ENCODE measurements around the gene ETV6.

ETV6 gene

DNA sequence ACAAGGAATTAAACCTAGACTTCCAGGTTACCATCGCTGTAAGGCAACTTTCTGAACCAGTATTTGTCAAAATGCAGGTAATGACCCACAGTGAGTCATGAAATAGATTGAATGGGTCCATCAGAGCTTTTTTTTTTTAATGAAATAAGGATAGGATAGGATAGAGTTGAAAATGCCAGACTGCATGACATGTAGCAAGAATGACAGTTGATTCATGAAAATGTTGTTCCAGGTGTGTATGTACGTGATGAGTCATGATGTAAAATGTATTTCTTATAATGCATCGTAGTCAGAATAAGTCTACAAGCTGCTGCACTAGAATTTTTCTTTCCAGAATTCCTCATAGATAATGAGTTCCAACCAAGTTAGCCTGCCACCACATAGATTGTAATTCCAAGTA is 236.9 kb downstream of the ETV6 start:
- in situ Hi-C loops (cut with HindIII; ENCODE audit: low sequenced_read_pairs) = no loop called here
- no peak overlapping the region for H3K4me3 ChIP-seq (ENCODE audit: low read depth, low read length)
- DNase-seq (ENCODE audit: low read depth, low spot score) = no peak
- no peak for TF ChIP-seq CTCF (IDR thresholded peaks at IDR 0.05; ENCODE audit: low read depth, low read length)

GRCh38 chr12:11888029-11888428 is 238.6 kb downstream of the ETV6 start:
- in situ Hi-C loops (cut with HindIII; ENCODE audit: low sequenced_read_pairs) = no loop called here
- H3K4me3 ChIP-seq (ENCODE audit: low read depth, low read length) = no peak overlapping the region
- no peak for TF ChIP-seq CTCF (IDR thresholded peaks at IDR 0.05; ENCODE audit: low read depth, low read length)
- no peak for DNase-seq (ENCODE audit: low read depth, low spot score)

DNA sequence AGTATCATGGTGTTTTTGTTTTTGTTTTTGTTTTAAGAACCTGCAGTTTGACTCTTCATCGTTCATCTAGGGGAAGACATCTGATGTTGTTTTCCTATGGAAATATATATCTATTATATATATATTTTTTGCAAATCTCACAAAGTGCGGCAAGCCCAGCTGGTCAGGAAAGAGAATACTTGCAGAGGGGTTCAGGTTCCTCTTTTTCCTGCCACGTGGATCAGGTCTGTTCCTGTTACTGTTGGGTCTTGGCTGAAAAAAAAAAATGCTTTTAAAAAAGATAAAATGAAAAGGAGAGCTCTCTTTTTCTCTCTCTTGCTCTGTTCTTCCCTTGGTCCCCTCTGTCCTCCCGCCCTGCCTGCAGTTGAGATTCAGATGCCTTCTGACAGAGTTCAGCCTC is 241.9 kb downstream of the ETV6 start:
- DNase-seq (ENCODE audit: low read depth, low spot score) = no peak
- in situ Hi-C loops (cut with HindIII; ENCODE audit: low sequenced_read_pairs) = no loop called here
- H3K4me3 ChIP-seq (ENCODE audit: low read depth, low read length) = no peak overlapping the region
- no peak for TF ChIP-seq CTCF (IDR thresholded peaks at IDR 0.05; ENCODE audit: low read depth, low read length)

DNA sequence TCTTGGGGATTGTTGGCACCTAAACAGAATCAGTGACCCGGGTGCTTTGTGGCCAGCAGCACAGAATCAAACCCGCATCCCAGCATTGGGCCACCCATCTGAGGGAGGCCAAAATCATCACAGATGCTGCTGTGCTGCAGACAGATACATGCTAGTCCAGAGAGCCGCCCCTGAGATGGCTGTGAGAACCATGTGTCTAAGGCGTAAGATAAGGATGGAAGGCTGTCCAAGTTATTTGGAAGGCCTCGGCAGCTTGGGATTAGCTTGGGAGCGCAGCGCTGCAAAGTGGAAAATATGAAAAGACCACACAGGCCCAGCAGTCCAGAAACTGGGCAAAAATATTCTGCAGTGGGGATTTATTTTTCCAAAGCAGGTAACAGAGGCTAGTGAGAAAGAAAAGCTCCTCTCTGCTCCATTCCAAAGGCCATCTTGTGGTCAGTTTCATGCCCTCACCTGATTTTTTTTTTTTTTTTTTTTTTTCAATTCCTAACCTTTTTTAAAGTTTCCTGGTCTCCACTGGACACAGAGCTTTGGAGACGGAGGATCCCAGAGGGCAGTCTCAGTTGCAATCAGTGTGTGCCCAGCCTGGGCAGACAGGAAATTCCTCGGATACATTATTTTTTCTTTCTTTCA is 242.4 kb downstream of the ETV6 start:
- peak; percentile 23 for TF ChIP-seq CTCF (IDR thresholded peaks at IDR 0.05; ENCODE audit: low read depth, low read length)
- no peak for DNase-seq (ENCODE audit: low read depth, low spot score)
- no peak overlapping the region for H3K4me3 ChIP-seq (ENCODE audit: low read depth, low read length)
- in situ Hi-C loops (cut with HindIII; ENCODE audit: low sequenced_read_pairs) = no loop called here

GRCh38 chr12:11893998-11894397 is 244.5 kb downstream of the ETV6 start:
- TF ChIP-seq CTCF (IDR thresholded peaks at IDR 0.05; ENCODE audit: low read depth, low read length) = no peak
- H3K4me3 ChIP-seq (ENCODE audit: low read depth, low read length) = no peak overlapping the region
- in situ Hi-C loops (cut with HindIII; ENCODE audit: low sequenced_read_pairs) = no loop called here
- no peak for DNase-seq (ENCODE audit: low read depth, low spot score)

DNA sequence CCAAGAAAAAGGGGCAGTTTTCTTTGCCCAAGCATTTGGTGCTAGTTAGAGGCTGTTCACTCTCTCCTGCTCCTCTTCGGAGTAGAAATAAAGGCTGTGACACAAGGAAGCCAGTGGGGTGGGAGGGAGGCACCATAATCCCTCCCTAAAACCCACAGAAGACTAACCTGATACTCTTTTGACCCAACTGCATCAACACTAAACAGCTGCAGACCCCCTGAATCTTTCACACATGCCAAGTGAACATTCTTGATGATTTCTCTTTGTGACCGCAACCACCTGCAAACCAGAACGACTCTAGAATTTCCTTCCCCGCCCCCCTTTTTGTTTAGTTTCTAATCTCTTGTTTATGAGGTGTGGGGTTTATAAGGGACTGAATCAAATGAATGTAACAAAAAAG is 245.4 kb downstream of the ETV6 start:
- DNase-seq (ENCODE audit: low read depth, low spot score) = no peak
- no peak overlapping the region for H3K4me3 ChIP-seq (ENCODE audit: low read depth, low read length)
- in situ Hi-C loops (cut with HindIII; ENCODE audit: low sequenced_read_pairs) = no loop called here
- TF ChIP-seq CTCF (IDR thresholded peaks at IDR 0.05; ENCODE audit: low read depth, low read length) = no peak
